KMS-11 (cell line): ENCODE results near the gene BACE1-AS.

Experiments
- H2AFZ ChIP-seq: fragments of 200-600 bp; sonication (generic); 2 replicates; pipeline ENCODE4 v1.6.1; 2016; ENCODE audit warnings: antibody characterized with exemption, mixed run types, low read depth
- H3K27ac ChIP-seq: fragments of 200-600 bp; sonication (generic); 2 replicates; pipeline ENCODE4 v1.6.1; 2016; ENCODE audit warnings: mild to moderate bottlenecking, mixed run types
- H3K27me3 ChIP-seq: fragments of 200-600 bp; sonication (generic); 2 replicates; pipeline ENCODE4 v1.6.1; 2017; ENCODE audit warnings: mild to moderate bottlenecking, low read depth, mixed run types, moderate library complexity; ENCODE audit not compliant: insufficient read depth
- H3K36me3 ChIP-seq: fragments of 200-600 bp; sonication (generic); 2 replicates; pipeline ENCODE4 v1.6.1; 2017; ENCODE audit warnings: mild to moderate bottlenecking, mixed run types; ENCODE audit not compliant: insufficient read depth
- H3K4me1 ChIP-seq: fragments of 200-600 bp; sonication (generic); 2 replicates; pipeline ENCODE4 v1.6.1; 2016; ENCODE audit warnings: mild to moderate bottlenecking, low read depth, mixed run types; ENCODE audit not compliant: poor library complexity, severe bottlenecking
- H3K4me2 ChIP-seq: fragments of 200-600 bp; sonication (generic); 2 replicates; pipeline ENCODE4 v1.7.0; 2016; ENCODE audit warnings: mild to moderate bottlenecking, mixed run types
- H3K4me3 ChIP-seq: fragments of 200-600 bp; sonication (generic); IDR thresholded peaks from 2 replicates; pipeline ENCODE4 v1.6.1; 2017; ENCODE audit warnings: low read depth, low read length, mixed read lengths; ENCODE audit not compliant: insufficient read depth
- H3K79me2 ChIP-seq: fragments of 200-600 bp; sonication (generic); 2 replicates; pipeline ENCODE4 v1.6.1; 2016; ENCODE audit warnings: low read depth, mixed run types; ENCODE audit not compliant: insufficient read depth
- H3K9ac ChIP-seq: fragments of 200-600 bp; sonication (generic); 2 replicates; pipeline ENCODE4 v1.6.1; 2016; ENCODE audit warnings: mild to moderate bottlenecking, mixed run types
- H4K20me1 ChIP-seq: fragments of 200-600 bp; sonication (generic); 2 replicates; pipeline ENCODE4 v1.6.1; 2016; ENCODE audit warnings: mild to moderate bottlenecking, mixed run types; ENCODE audit not compliant: insufficient read depth
- TF ChIP-seq, protein P1 (sequence below): fragments of 200-600 bp; sonication (generic); conservative IDR thresholded peaks from 2 replicates; pipeline ENCODE4 v1.6.1; 2017; ENCODE audit warnings: low read depth, mild to moderate bottlenecking, antibody characterized with exemption, low read length, moderate library complexity, mixed read lengths

The BACE1-AS gene

DNA sequence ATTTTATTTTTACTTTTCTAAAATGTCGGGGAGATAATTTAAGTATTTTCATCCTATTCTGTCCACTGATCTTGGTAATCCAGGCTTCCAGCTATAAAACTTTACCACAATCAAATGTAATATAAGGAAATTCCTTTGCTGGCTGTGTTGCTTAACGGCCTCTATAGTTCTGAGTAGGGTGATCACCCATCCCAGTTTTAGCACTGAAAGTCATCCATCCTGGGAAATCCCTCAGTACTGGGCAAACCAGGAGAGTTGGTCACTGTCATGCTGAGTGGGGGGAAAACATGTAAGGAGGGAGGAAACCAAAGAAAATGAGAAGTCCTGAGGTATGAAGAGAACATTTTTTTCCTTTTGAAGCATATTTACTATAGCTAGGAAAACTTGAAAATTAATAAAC, 12.8 kb upstream of the BACE1-AS start:
- Histone ChIP-seq H2AFZ (no peak overlapping the region), H3K27me3 (no peaks in the 10 kb centered on the region), H3K27ac (no peak overlapping the region), H3K4me3 (no peak overlapping the region), H3K79me2 (no peaks in the 10 kb centered on the region), H3K36me3 (no peaks in the 10 kb centered on the region), H4K20me1 (no peaks in the 10 kb centered on the region), H3K9ac (no peak overlapping the region), H3K4me1 (no peaks in the 10 kb centered on the region), H3K4me2 (no peak overlapping the region)
- TF ChIP-seq, protein P1, sequence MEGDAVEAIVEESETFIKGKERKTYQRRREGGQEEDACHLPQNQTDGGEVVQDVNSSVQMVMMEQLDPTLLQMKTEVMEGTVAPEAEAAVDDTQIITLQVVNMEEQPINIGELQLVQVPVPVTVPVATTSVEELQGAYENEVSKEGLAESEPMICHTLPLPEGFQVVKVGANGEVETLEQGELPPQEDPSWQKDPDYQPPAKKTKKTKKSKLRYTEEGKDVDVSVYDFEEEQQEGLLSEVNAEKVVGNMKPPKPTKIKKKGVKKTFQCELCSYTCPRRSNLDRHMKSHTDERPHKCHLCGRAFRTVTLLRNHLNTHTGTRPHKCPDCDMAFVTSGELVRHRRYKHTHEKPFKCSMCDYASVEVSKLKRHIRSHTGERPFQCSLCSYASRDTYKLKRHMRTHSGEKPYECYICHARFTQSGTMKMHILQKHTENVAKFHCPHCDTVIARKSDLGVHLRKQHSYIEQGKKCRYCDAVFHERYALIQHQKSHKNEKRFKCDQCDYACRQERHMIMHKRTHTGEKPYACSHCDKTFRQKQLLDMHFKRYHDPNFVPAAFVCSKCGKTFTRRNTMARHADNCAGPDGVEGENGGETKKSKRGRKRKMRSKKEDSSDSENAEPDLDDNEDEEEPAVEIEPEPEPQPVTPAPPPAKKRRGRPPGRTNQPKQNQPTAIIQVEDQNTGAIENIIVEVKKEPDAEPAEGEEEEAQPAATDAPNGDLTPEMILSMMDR, result no peak

DNA sequence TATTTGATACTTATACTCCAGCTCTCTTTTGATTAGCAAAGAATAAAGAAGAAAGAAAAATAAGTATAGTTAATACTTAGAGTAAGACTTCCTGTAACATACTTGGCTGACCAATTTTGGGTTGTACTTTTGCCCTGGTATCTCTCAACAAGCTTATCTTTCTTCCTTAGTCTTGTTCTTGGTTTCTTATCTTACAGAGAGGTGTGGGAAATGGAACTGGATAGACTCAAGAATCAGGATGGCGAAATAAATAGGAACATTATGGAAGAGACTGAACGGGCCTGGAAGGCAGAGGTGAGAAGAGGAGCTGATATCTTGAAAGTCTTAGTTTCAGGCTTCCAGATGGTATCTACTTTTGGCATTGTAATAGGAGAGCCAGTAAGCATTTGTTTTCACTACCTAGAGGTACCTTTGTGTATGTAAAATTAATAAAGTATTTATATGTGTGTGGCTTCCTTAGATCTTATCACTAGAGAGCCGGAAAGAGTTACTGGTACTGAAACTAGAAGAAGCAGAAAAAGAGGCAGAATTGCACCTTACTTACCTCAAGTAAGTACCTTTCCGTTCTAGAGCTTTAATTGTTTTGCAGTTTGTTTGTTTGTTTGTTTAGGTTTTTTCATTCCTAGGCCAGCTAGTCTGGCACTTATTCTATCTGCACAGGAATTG, 11.3 kb upstream of the BACE1-AS start:
- Histone ChIP-seq H3K4me2 (no peak overlapping the region), H3K27ac (no peak overlapping the region), H3K4me1 (no peaks in the 10 kb centered on the region), H3K27me3 (no peaks in the 10 kb centered on the region), H4K20me1 (no peaks in the 10 kb centered on the region), H2AFZ (no peak overlapping the region), H3K79me2 (no peaks in the 10 kb centered on the region), H3K4me3 (no peak overlapping the region), H3K9ac (no peak overlapping the region), H3K36me3 (no peaks in the 10 kb centered on the region)
- TF ChIP-seq, protein P1, result no peak

DNA sequence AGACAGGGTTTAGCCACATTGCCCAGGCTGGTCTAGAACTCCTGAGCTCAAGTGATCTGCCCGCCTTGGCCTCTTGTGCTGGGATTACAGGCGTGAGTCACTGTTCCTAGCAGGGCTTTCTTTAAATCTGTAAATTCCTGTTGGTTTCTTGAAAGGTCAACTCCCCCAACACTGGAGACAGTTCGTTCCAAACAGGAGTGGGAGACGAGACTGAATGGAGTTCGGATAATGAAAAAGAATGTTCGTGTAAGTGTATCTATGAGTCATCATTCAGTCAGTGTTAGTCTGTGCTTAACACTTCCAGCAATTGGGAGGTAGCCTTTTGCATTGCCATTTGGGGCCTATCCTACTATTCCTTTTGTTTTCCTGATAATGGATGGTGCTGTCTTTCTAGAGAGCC, 10.0 kb upstream of the BACE1-AS start:
- no peaks in the 10 kb centered on the region for H3K79me2 ChIP-seq
- TF ChIP-seq, protein P1, result no peak
- H3K27ac ChIP-seq, result no peak overlapping the region
- H3K27me3 ChIP-seq, result no peaks in the 10 kb centered on the region
- H2AFZ ChIP-seq, result no peak overlapping the region
- H3K4me3 ChIP-seq, result no peak overlapping the region
- no peak overlapping the region for H3K9ac ChIP-seq
- H3K4me2 ChIP-seq, result no peak overlapping the region
- no peaks in the 10 kb centered on the region for H4K20me1 ChIP-seq
- H3K4me1 ChIP-seq, result no peaks in the 10 kb centered on the region
- H3K36me3 ChIP-seq, result no peaks in the 10 kb centered on the region

DNA sequence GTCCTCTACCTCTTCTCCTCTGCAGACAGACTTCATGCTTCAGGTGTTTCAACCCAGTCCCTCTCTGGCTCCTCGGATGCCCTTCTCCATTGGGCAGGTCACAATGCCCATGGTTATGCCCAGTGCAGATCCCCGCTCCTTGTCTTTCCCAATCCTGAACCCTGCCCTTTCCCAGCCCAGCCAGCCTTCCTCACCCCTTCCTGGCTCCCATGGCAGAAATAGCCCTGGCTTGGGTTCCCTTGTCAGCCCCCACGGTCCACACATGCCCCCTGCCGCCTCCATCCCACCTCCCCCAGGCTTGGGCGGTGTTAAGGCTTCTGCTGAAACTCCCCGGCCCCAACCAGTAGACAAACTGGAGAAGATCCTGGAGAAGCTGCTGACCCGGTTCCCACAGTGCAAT, 9.3 kb upstream of the BACE1-AS start:
- Histone ChIP-seq H3K27ac (no peak overlapping the region), H2AFZ (no peak overlapping the region), H3K36me3 (no peaks in the 10 kb centered on the region), H3K79me2 (no peaks in the 10 kb centered on the region), H3K4me2 (no peak overlapping the region), H3K4me3 (no peak overlapping the region), H3K4me1 (no peaks in the 10 kb centered on the region), H4K20me1 (no peaks in the 10 kb centered on the region), H3K9ac (no peak overlapping the region), H3K27me3 (no peaks in the 10 kb centered on the region)
- TF ChIP-seq, protein P1, result no peak
